Fibroblast of pulmonary artery (primary cell): Measurements from ENCODE around the gene GOLM1.

Source experiments
- DNase-seq: peaks from one replicate; pipeline ENCODE4 v3.0.0-alpha.2; 2010; ENCODE audit warnings: low read depth
- H3K4me3 ChIP-seq: replicated peaks from 2 replicates; pipeline ENCODE4 v1.5.1; 2011; ENCODE audit warnings: low read depth, mild to moderate bottlenecking, control low read depth, low read length, moderate library complexity
- CTCF ChIP-seq: IDR thresholded peaks from 2 replicates; pipeline ENCODE4 v1.5.1; 2011; ENCODE audit warnings: mild to moderate bottlenecking, control low read depth, low read length, inconsistent platforms; ENCODE audit errors: missing control alignments

The GOLM1 gene

GRCh38 chr9:86102626-86103025 lies 3.3 kb upstream of the GOLM1 start:
- no peak for TF ChIP-seq CTCF

GRCh38 chr9:86099701-86100364 lies 475 bp upstream of the GOLM1 start:
- H3K4me3 ChIP-seq: peak overlapping the region; percentile 76
- peak; percentile 69 for DNase-seq
- no peak for TF ChIP-seq CTCF

More at GRCh38 chr9:86102626-86103025, 3.3 kb upstream of the GOLM1 start:
- H3K4me3 ChIP-seq: no peak overlapping the region
- DNase-seq: no peak

- H3K4me3 ChIP-seq: peak overlapping the region; percentile 76
- DNase-seq: no peak
- no peak for TF ChIP-seq CTCF
Observed at GRCh38 chr9:86097510-86098224, 1.7 kb downstream of the GOLM1 start.

- no peak overlapping the region for H3K4me3 ChIP-seq
- no peak for TF ChIP-seq CTCF
- peak; percentile 36 for DNase-seq
Observed at GRCh38 chr9:86096386-86096785, 3.0 kb downstream of the GOLM1 start.

GRCh38 chr9:86093788-86094555 lies 5.4 kb downstream of the GOLM1 start:
- DNase-seq: no peak
- no peak for TF ChIP-seq CTCF
- H3K4me3 ChIP-seq: no peak overlapping the region

GRCh38 chr9:86091477-86091876 lies 7.9 kb downstream of the GOLM1 start:
- no peak for TF ChIP-seq CTCF
- no peak for DNase-seq
- no peak overlapping the region for H3K4me3 ChIP-seq
